Aorta (tissue), 5 donors: Measurements from ENCODE around the gene ASB13. TPM values are rescaled to one million over a fixed set of nuclear protein-coding genes. Genes with fewer than 3 reads are reported as not detected.

Experiments
- ATAC-seq: fragments of 200-7000 bp; cut with Tn5 transposase; one replicate; pipeline ENCODE4 v1.9.1; 2022; ENCODE audit warnings: moderate library complexity; ENCODE audit not compliant: low FRiP score
- DNase-seq, 2 donors: peaks; one replicate each; pipeline ENCODE4 v3.0.0-alpha.2; 2020
- H3K27ac ChIP-seq, 2 donors: one replicate each; pipeline ENCODE4 v1.5.1; 2013; ENCODE audit warnings: low read length in 2 of 2, mild to moderate bottlenecking in 2 of 2, moderate library complexity in 2 of 2, control low read depth in 1 of 2, inconsistent platforms in 1 of 2, low read depth in 1 of 2
- H3K27me3 ChIP-seq, 2 donors: one replicate each; pipeline ENCODE4 v1.6.1; 2013; ENCODE audit warnings: control low read depth in 1 of 2, low read length in 1 of 2, mild to moderate bottlenecking in 1 of 2, moderate library complexity in 1 of 2; ENCODE audit not compliant: insufficient read depth in 2 of 2, control insufficient read depth in 1 of 2
- H3K36me3 ChIP-seq, 2 donors: one replicate each; pipeline ENCODE4 v1.6.1; 2013; ENCODE audit warnings: control low read depth in 1 of 2, low read length in 1 of 2, mild to moderate bottlenecking in 1 of 2; ENCODE audit not compliant: insufficient read depth in 2 of 2, control insufficient read depth in 1 of 2
- H3K4me1 ChIP-seq, 2 donors: one replicate each; pipeline ENCODE4 v1.6.1; 2013; ENCODE audit warnings: low read length in 2 of 2, control low read depth in 1 of 2, mild to moderate bottlenecking in 1 of 2, moderate library complexity in 1 of 2; ENCODE audit not compliant: insufficient read depth in 2 of 2, control insufficient read depth in 1 of 2
- H3K4me3 ChIP-seq, 2 donors: one replicate each; pipeline ENCODE4 v1.5.1; 2013; ENCODE audit warnings: low read length in 2 of 2, control low read depth in 1 of 2, mild to moderate bottlenecking in 1 of 2
- H3K9me3 ChIP-seq: one replicate; pipeline ENCODE4 v1.6.1; 2013; ENCODE audit warnings: mild to moderate bottlenecking, low read length; ENCODE audit not compliant: control insufficient read depth
- WGBS, 2 donors: extraction: QIAGEN DNeasy Blood & Tissue Kit; methylation state at CpG; one replicate each; pipeline ENCODE4 v1.1.7; 2013; 5-methylcytosine and 5-hydroxymethylcytosine counted together
- intact Hi-C, 2 donors: fragments of 100-400 bp; cut with DNase I; formaldehyde crosslinking; loops; one replicate each; pipeline versions ENCODE4 v1.14.2 to v1.15.0; 2022
- polyA plus RNA-seq, 2 donors: library from polyadenylated mRNA; stranded (reverse); fragments of 200-250 nt; gene quantifications; one replicate each; pipeline ENCODE4 v1.2.3, GENCODE V29; 2013
- total RNA-seq, 2 donors: library from RNA; stranded (reverse); fragmentation: NEBNext Ultra II Directional; extraction: Animal tissue kit (Norgen Biotek cat#: 25700); gene quantifications; one replicate each; pipeline ENCODE4 v1.2.1, GENCODE V29; 2021
- donor health status: healthy with polysubstance abuse.
- donor health status: Bipolar disorder and iron deficiency.
- donor health status: DM: no; HTN: no; CAD: no.
- donor health status: DM: no; HTN: no; CAD: no.
- donor health status: DM: yes; HTN: yes; CAD: no.

ASB13 gene
- total and polyA plus RNA-seq, 4 donors, result 19.2 to 35.1 (median 24.1) TPM

DNA sequence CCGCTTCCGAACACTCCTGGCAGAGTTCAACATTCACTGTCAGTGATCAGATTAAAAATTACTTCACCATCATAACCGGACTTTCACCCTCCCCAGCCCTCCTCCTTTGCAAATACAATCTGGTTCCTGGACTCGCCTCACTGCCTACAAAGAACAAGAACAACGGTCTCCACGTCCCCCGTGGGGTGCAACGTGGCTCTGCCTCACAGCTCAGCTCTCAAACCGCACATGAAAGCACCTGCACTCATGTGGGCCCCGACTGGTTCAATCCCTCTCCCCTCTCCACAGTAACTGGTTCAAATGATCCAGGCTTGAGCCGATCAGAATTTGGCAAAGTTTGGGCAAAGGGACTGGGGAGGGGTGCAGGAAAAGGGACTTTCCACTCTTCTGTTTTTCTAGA lies 21.0 kb downstream of the ASB13 start:
- no peak overlapping the region for H3K27ac ChIP-seq
- WGBS, 2 donors, result 70 to 72% methylated on average over 11 of the region's 11 CpGs
- peaks cover 0 to 2% of the 10 kb centered on the region in 2 donors for H3K4me1 ChIP-seq
- no peak for DNase-seq
- H3K9me3 ChIP-seq, result no peaks in the 10 kb centered on the region
- intact Hi-C loops, result no loop called here
- no peaks in the 10 kb centered on the region for H3K27me3 ChIP-seq
- H3K36me3 ChIP-seq, result peaks cover 0 to 5% of the 10 kb centered on the region in 2 donors
- peak; percentile 55 for ATAC-seq
- no peak overlapping the region for H3K4me3 ChIP-seq

DNA sequence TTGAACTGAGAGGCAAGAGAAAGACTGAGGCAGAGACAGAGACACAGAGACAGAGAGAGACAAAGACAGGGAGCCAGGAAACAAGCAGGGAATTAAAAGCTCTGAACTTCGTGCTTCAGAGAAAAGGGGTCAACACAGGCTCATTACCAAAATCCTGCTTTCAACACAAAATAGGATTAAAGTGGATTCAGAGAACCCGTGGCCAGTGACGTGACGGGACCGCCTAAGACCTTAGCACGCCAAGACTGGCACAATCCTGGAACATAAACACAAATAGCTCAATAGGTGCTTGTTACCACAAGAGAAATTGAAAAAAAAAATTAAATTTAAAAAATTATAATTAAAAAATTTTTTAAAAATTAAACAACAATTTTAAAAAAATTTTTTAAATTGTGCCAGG lies 21.5 kb downstream of the ASB13 start:
- no peaks in the 10 kb centered on the region for H3K9me3 ChIP-seq
- no peak for DNase-seq
- no peak overlapping the region for H3K27ac ChIP-seq
- ATAC-seq, result no peak
- WGBS, 2 donors, result 94 to 95% methylated on average over 6 of the region's 6 CpGs
- intact Hi-C loops, result no loop called here
- H3K4me1 ChIP-seq, result peaks cover 0 to 2% of the 10 kb centered on the region in 2 donors
- no peak overlapping the region for H3K4me3 ChIP-seq
- H3K27me3 ChIP-seq, result no peaks in the 10 kb centered on the region
- peaks cover 0 to 9% of the 10 kb centered on the region in 2 donors for H3K36me3 ChIP-seq

DNA sequence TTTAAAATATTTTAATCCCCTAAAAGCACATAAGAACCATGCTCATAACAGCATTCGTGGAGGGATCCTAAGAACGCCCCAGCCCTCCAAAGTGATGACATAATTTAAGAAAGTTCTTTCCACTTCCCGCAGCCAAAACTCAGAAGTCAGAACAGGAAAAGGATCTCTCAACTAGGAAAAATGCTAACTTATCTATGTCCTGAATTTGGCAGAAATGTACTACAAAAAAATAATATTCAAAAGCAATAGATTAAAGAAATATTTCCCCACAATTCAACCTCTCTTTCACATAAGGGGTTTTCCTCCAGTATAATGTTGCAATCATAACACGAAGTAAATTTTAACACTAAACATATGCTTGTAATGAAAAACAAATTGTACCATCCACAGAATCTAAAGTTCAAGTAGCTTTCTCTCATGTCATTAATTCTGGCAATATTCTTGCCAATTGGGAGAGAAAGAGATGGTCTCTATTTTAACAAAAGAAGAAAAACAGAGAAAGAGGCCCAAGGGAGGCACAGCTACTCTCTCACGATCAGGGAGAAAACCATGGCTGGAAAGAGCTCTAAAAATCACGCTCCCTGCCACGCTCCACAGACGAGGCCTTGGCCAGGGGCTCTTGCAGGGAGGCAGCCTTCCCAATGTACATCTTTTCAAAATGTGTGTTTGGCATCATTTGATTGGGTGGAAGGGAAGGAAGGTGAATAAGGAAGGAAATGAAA lies 22.9 kb downstream of the ASB13 start:
- H3K27ac ChIP-seq, result peak overlapping the region; percentile 7 to 10
- intact Hi-C loops, result no loop called here
- H3K9me3 ChIP-seq, result no peaks in the 10 kb centered on the region
- DNase-seq (peak in 1 of 2 donors; percentile 58), ATAC-seq (peak; percentile 49)
- H3K27me3 ChIP-seq, result no peaks in the 10 kb centered on the region
- H3K36me3 ChIP-seq, result peaks cover 0 to 14% of the 10 kb centered on the region in 2 donors
- H3K4me3 ChIP-seq, result no peak overlapping the region
- 10 to 11% methylated on average over 8 of the region's 8 CpGs for WGBS, 2 donors
- peaks cover 0 to 2% of the 10 kb centered on the region in 2 donors for H3K4me1 ChIP-seq

DNA sequence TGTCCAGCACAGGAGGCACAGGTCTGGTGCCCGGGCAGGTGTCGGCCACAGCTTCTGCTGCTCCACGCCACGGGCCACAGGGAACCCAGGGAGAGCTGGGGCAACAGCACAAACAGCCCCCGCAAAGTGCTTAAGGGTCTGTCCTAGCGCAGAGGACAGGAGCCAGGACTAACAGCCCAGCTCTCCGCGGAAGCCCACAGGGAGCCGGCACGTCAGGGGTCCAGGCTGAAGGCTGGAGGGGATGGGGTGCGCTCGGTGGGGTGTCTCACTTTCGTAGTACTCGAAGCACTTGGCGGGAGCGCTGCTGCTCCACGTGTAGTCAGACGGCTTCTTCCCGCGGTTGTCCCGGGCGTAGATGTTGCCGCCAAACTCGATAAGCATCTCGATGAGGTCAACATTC lies 24.9 kb downstream of the ASB13 start:
- H3K4me1 ChIP-seq, result peaks cover 0 to 2% of the 10 kb centered on the region in 2 donors
- H3K27ac ChIP-seq, result no peak overlapping the region
- no peaks in the 10 kb centered on the region for H3K9me3 ChIP-seq
- WGBS, 2 donors, result 96% methylated on average over 25 of the region's 25 CpGs
- peaks cover 0 to 14% of the 10 kb centered on the region in 2 donors for H3K36me3 ChIP-seq
- H3K27me3 ChIP-seq, result no peaks in the 10 kb centered on the region
- DNase-seq (peak in 1 of 2 donors; percentile 58), ATAC-seq (no peak)
- intact Hi-C loops, result no loop called here
- H3K4me3 ChIP-seq, result no peak overlapping the region

DNA sequence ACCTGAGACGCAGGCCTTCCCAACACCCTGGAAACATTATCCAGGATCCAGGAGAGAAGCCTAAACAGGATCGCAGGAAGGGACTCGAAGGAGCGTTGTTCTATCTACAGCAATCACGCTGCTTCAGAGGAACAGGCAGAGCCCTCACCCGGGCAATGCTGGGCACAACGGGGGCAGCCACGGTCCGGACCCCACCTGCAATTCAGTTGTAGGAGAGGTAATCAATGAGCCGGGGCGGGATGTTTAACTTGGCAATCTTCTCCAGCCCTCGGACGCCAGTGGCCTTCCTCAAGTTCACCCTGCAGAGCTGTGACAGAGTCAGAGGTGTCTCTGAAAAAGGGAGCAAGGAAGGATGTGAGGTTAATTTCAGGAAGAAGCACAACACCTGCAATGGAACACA lies 25.9 kb downstream of the ASB13 start:
- no peak overlapping the region for H3K4me3 ChIP-seq

DNA sequence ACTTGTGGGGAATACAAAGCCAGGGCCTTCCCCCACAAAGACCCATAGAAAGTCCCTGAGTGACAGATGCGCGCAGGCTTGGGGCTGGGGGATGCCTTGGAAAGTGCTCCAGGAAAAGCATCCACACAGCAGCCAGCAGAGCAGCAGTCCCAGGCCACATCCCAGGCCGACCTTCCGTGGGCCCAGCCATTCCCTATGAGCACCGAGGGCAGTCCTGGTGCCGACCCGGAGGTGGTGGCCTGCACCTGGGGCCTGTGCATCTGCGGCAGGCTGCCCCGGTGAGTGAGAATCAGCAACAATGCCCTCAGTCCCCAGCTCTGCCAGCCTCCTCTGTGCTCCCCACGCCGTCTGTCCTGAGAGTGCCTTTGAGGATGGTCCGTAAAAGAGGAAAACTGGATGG lies 26.4 kb downstream of the ASB13 start:
- intact Hi-C loops, result no loop called here
- DNase-seq (peak in 1 of 2 donors; percentile 70), ATAC-seq (no peak)
- Histone ChIP-seq H3K36me3 (peaks cover 0 to 13% of the 10 kb centered on the region in 2 donors), H3K9me3 (no peaks in the 10 kb centered on the region), H3K27me3 (no peaks in the 10 kb centered on the region), H3K27ac (no peak overlapping the region), H3K4me3 (no peak overlapping the region), H3K4me1 (peaks cover 0 to 2% of the 10 kb centered on the region in 2 donors)
- 88% methylated on average over 12 of the region's 12 CpGs for WGBS, 2 donors

More for the DNA sequence above, 25.9 kb downstream of the ASB13 start:
- H3K9me3 ChIP-seq, result no peaks in the 10 kb centered on the region
- intact Hi-C loops, result no loop called here
- H3K27ac ChIP-seq, result no peak overlapping the region
- 89% methylated on average over 13 of the region's 13 CpGs for WGBS, 2 donors
- H3K36me3 ChIP-seq, result peaks cover 0 to 13% of the 10 kb centered on the region in 2 donors
- ATAC-seq, result no peak
- DNase-seq, result peak in 1 of 2 donors; percentile 70
- H3K27me3 ChIP-seq, result no peaks in the 10 kb centered on the region
- peaks cover 0 to 2% of the 10 kb centered on the region in 2 donors for H3K4me1 ChIP-seq

DNA sequence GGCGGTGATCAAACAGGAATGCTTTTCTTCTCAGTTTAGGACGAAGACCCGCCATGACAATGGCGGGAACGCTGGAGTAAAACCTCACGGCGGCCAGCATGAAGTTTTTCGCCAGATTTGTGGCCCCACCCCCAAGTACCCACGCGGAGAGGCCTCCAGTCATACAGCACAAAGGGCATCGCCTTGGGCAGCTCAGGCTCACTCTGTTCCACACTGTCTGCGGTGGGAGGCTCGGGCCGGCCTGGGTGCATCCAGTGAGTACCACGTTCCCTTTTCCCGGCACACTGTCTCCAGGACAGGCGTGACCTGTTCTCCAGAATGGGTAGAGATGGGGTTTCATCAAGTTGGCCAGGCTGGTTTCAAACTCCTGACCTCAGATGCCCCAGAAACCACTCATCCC lies 27.3 kb downstream of the ASB13 start:
- Histone ChIP-seq H3K27me3 (no peaks in the 10 kb centered on the region), H3K36me3 (peaks cover 0 to 13% of the 10 kb centered on the region in 2 donors), H3K4me3 (no peak overlapping the region), H3K27ac (no peak overlapping the region), H3K9me3 (no peaks in the 10 kb centered on the region), H3K4me1 (peaks cover 0 to 2% of the 10 kb centered on the region in 2 donors)
- intact Hi-C loops, result no loop called here
- ATAC-seq, result no peak
- WGBS, 2 donors, result 96 to 97% methylated on average over 17 of the region's 17 CpGs
- DNase-seq, result peak in 1 of 2 donors; percentile 61

DNA sequence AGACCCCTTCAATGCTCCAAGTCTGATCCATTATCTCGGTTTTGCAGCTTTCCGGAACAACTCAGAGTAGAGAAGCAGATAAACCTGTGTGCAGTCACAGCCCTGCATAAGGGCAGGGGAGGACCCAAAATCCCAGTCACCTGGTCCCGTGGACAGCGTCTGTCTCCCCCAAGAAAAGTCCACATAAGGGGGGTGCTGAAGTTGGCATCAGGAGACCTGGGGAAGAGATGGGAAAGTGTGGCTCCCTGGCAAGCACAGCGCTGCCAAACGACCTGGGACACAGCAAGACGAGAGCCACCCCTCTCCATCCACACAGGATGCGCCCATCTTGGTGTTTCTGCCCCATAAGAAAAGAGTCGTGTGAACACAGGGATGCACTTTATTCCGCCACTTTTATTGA lies 27.9 kb downstream of the ASB13 start:
- no peaks in the 10 kb centered on the region for H3K27me3 ChIP-seq
- ATAC-seq (no peak), DNase-seq (peak in 1 of 2 donors; percentile 60)
- no peak overlapping the region for H3K4me3 ChIP-seq
- H3K4me1 ChIP-seq, result no peaks in the 10 kb centered on the region
- intact Hi-C loops, result no loop called here
- no peak overlapping the region for H3K27ac ChIP-seq
- 97% methylated on average over 10 of the region's 10 CpGs for WGBS, 2 donors
- H3K36me3 ChIP-seq, result peaks cover 0 to 13% of the 10 kb centered on the region in 2 donors
- H3K9me3 ChIP-seq, result no peaks in the 10 kb centered on the region

DNA sequence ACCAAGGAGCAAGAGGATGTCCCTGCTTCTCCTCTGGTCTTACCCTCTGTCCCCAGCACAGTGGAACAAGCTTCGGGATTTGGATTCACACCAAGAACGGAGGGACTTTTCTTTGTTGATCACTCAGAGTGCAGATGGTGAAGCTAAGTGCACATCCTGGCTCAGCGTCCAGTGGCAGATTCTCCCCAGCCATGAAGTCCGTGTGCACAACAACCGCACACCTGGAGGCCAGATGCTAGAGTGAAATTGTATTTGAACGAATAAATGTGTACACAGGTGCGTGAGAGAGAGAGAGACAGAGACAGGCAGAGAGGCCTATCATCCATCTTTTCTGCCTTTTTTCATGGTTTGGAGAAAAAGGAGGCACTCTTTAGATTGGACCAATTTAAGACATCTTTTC lies 31.5 kb downstream of the ASB13 start:
- ATAC-seq (no peak), DNase-seq (no peak)
- Histone ChIP-seq H3K4me3 (no peak overlapping the region), H3K36me3 (peaks cover 0 to 5% of the 10 kb centered on the region in 2 donors), H3K9me3 (no peaks in the 10 kb centered on the region), H3K27me3 (no peaks in the 10 kb centered on the region), H3K4me1 (peaks cover 0 to 2% of the 10 kb centered on the region in 2 donors), H3K27ac (no peak overlapping the region)
- 86 to 89% methylated on average over 7 of the region's 7 CpGs for WGBS, 2 donors
- intact Hi-C loops, result loop anchor here in 1 of 2 donors (5.0 kb wide), 1 partner anchor 177 kb away; the partner anchor contains the start of gene GDI2
